HepG2 (cell line): ENCODE data around the gene HORMAD2. TPM values are rescaled to one million over a fixed set of nuclear protein-coding genes. Genes with fewer than 3 reads are reported as not detected.

Experiments
- HMG20A ChIP-seq: IDR thresholded peaks from 2 replicates; pipeline ENCODE4 v1.6.1; 2016; ENCODE audit warnings: borderline replicate concordance
- HOXA3 ChIP-seq: sonication (generic); formaldehyde crosslinking; IDR thresholded peaks from 2 replicates; pipeline ENCODE4 v1.5.0; 2020; ENCODE audit warnings: missing genetic modification reagents
- IRF2 ChIP-seq: IDR thresholded peaks from 2 replicates; pipeline ENCODE4 v1.6.1; 2018; ENCODE audit warnings: missing genetic modification reagents, missing compliant biosample characterization
- JUNB ChIP-seq: sonication (generic); formaldehyde crosslinking; IDR thresholded peaks from 2 replicates; pipeline ENCODE4 v1.8.0; 2022; ENCODE audit warnings: missing genetic modification reagents, mild to moderate bottlenecking, borderline replicate concordance
- ZNF329 ChIP-seq: sonication (generic); formaldehyde crosslinking; IDR thresholded peaks from 2 replicates; pipeline ENCODE4 v1.9.0; 2021; ENCODE audit warnings: low read depth, mild to moderate bottlenecking, missing genetic modification reagents
- polyA plus RNA-seq, 8 experiments: library from polyadenylated mRNA; depleted of rRNA in 3 of 8; stranded (reverse) in 7 of 8; unstranded in 1 of 8; fragments of >200 nt; fragmentation: Illumina TruSeq in 4 of 8; extraction: Trizol in 4 of 8; gene quantifications; 2 replicates each; pipeline versions ENCODE4 v1.2.1 to v1.2.3, GENCODE V29; 2011 to 2016; ENCODE audit warnings: low read depth in 4 of 8, missing spikeins in 1 of 8, mixed read lengths in 1 of 8; ENCODE audit not compliant: insufficient read depth in 1 of 8
- total RNA-seq, 5 experiments: library from RNA; depleted of rRNA; stranded (reverse); fragments of >200 nt; fragmentation: Illumina TruSeq; extraction: Trizol; gene quantifications; 2 replicates each; pipeline ENCODE4 v1.2.3, GENCODE V29; 2016; ENCODE audit warnings: low read depth in 1 of 5
- TF ChIP-seq, protein P1 (sequence below), 2 experiments: fragments of 450-650 bp in 1 of 2; sonication (generic) in 1 of 2; formaldehyde crosslinking; IDR thresholded peaks; 2 replicates each; pipeline versions ENCODE4 v1.5.0 to v1.8.0; 2020 to 2022; ENCODE audit warnings: mild to moderate bottlenecking in 1 of 2, missing genetic modification reagents in 1 of 2
- TF ChIP-seq, protein P2 (sequence below), 2 experiments: sonication (generic) in 1 of 2; formaldehyde crosslinking in 1 of 2; IDR thresholded peaks; 2 replicates each; pipeline versions ENCODE4 v1.5.1 to v1.6.1; 2011 to 2020; ENCODE audit warnings: borderline replicate concordance in 1 of 2, low read depth in 1 of 2, low read length in 1 of 2, mild to moderate bottlenecking in 1 of 2, missing genetic modification reagents in 1 of 2, moderate library complexity in 1 of 2
- TF ChIP-seq, protein P3 (sequence below): sonication (generic); formaldehyde crosslinking; IDR thresholded peaks from 2 replicates; pipeline ENCODE4 v1.4.0; 2020; ENCODE audit warnings: missing genetic modification reagents

HORMAD2 gene
- total and polyA plus RNA-seq, 2 of the 13 experiments (the other 11 are each of a cell fraction or from before 2014, with no cell fraction given): not detected

DNA sequence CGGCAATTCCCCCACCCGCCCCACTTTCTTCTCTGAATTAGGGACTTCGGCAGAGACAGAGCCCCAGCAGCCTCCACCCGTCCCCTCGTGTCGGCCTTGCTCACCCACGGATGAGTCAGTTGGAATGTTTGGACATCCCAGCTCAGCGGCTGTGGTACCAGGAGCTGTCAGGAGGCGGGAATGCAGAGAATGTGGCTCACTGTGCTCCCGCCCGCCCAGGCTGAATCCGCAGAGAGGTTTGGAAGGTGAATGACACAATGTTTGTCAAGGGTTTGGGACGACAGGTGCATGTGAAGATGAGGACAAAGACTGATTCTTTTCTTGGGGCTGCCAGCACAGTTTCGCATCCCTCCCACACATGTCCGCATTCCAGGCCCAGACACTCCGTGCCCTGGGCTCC, 126.7 kb downstream of the HORMAD2 start (continued):
- TF ChIP-seq IRF2 (CRISPR knock-in tag) (0 out of 2 replicates have a peak, but pooled peaks have one; percentile 22), HMG20A (CRISPR knock-in tag) (peak; percentile 53; the same call in 1 of the 2 replicates), ZNF329 (no peak), JUNB (CRISPR knock-in tag) (peak; percentile 78; the same call in 1 of the 2 replicates), HOXA3 (CRISPR knock-in tag) (peak; percentile 62)
- TF ChIP-seq, protein P1, sequence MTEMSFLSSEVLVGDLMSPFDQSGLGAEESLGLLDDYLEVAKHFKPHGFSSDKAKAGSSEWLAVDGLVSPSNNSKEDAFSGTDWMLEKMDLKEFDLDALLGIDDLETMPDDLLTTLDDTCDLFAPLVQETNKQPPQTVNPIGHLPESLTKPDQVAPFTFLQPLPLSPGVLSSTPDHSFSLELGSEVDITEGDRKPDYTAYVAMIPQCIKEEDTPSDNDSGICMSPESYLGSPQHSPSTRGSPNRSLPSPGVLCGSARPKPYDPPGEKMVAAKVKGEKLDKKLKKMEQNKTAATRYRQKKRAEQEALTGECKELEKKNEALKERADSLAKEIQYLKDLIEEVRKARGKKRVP (CRISPR knock-in tag; IDR thresholded peaks at IDR 0.05): peak in 1 of 2 experiments; percentile 74; a peak in 2 of 4 replicates
- TF ChIP-seq, protein P2, sequence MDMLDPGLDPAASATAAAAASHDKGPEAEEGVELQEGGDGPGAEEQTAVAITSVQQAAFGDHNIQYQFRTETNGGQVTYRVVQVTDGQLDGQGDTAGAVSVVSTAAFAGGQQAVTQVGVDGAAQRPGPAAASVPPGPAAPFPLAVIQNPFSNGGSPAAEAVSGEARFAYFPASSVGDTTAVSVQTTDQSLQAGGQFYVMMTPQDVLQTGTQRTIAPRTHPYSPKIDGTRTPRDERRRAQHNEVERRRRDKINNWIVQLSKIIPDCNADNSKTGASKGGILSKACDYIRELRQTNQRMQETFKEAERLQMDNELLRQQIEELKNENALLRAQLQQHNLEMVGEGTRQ (IDR thresholded peaks at IDR 0.05; ENCODE audit: low read depth, low read length): no peak
- TF ChIP-seq, protein P2 (CRISPR knock-in tag; IDR thresholded peaks at IDR 0.05; ENCODE audit: borderline replicate concordance): no peak
- TF ChIP-seq, protein P3, sequence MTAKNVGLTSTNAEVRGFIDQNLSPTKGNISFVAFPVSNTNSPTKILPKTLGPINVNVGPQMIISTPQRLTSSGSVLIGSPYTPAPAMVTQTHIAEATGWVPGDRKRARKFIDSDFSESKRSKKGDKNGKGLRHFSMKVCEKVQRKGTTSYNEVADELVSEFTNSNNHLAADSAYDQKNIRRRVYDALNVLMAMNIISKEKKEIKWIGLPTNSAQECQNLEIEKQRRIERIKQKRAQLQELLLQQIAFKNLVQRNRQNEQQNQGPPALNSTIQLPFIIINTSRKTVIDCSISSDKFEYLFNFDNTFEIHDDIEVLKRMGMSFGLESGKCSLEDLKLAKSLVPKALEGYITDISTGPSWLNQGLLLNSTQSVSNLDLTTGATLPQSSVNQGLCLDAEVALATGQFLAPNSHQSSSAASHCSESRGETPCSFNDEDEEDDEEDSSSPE: peak; percentile 66
